Neuron (in vitro differentiated cells): Measurements from ENCODE around the gene SLC29A3.

Experiments used
- H2AFZ ChIP-seq: one replicate; pipeline ENCODE4 v1.6.1; 2013; ENCODE audit warnings: low read depth, mild to moderate bottlenecking, inconsistent platforms, low read length, moderate library complexity
- H3K27me3 ChIP-seq: one replicate; pipeline ENCODE4 v1.6.1; 2013; ENCODE audit warnings: low read length; ENCODE audit not compliant: insufficient read depth
- H3K36me3 ChIP-seq: one replicate; pipeline ENCODE4 v1.6.1; 2013; ENCODE audit warnings: low read length; ENCODE audit not compliant: insufficient read depth
- H3K4me1 ChIP-seq: one replicate; pipeline ENCODE4 v1.6.1; 2013; ENCODE audit warnings: low read length; ENCODE audit not compliant: insufficient read depth
- H3K4me3 ChIP-seq: 2 replicates; pipeline ENCODE4 v1.5.1; 2013; ENCODE audit warnings: mild to moderate bottlenecking, low read length, moderate library complexity
- H3K9me3 ChIP-seq: one replicate; pipeline ENCODE4 v1.6.1; 2013; ENCODE audit warnings: low read length

SLC29A3 gene

GRCh38 chr10:71368643-71369042 lies 49.6 kb downstream of the SLC29A3 start:
- Histone ChIP-seq H3K36me3 (no peaks in the 10 kb centered on the region), H3K4me1 (peaks cover 15% of the 10 kb centered on the region), H3K9me3 (no peaks in the 10 kb centered on the region)

GRCh38 chr10:71369602-71370001 lies 50.5 kb downstream of the SLC29A3 start:
- H3K36me3 ChIP-seq = no peaks in the 10 kb centered on the region
- no peak overlapping the region for H2AFZ ChIP-seq
- no peak overlapping the region for H3K4me3 ChIP-seq
- peaks cover 15% of the 10 kb centered on the region for H3K4me1 ChIP-seq
- peaks cover 4% of the 10 kb centered on the region for H3K27me3 ChIP-seq
- no peaks in the 10 kb centered on the region for H3K9me3 ChIP-seq

More at GRCh38 chr10:71368643-71369042, 49.6 kb downstream of the SLC29A3 start:
- peaks cover 2% of the 10 kb centered on the region for H3K27me3 ChIP-seq
- H3K4me3 ChIP-seq = no peak overlapping the region
- no peak overlapping the region for H2AFZ ChIP-seq

GRCh38 chr10:71370031-71370430 lies 51.0 kb downstream of the SLC29A3 start:
- Histone ChIP-seq H2AFZ (no peak overlapping the region), H3K27me3 (peaks cover 8% of the 10 kb centered on the region), H3K4me3 (no peak overlapping the region), H3K9me3 (no peaks in the 10 kb centered on the region), H3K4me1 (peaks cover 15% of the 10 kb centered on the region), H3K36me3 (no peaks in the 10 kb centered on the region)

GRCh38 chr10:71371750-71372166 lies 52.7 kb downstream of the SLC29A3 start:
- H3K9me3 ChIP-seq = no peaks in the 10 kb centered on the region

GRCh38 chr10:71372882-71373495 lies 53.9 kb downstream of the SLC29A3 start:
- Histone ChIP-seq H2AFZ (no peak overlapping the region), H3K4me1 (peaks cover 19% of the 10 kb centered on the region), H3K27me3 (peaks cover 13% of the 10 kb centered on the region), H3K4me3 (no peak overlapping the region), H3K36me3 (no peaks in the 10 kb centered on the region), H3K9me3 (no peaks in the 10 kb centered on the region)

More at GRCh38 chr10:71371750-71372166, 52.7 kb downstream of the SLC29A3 start:
- H3K27me3 ChIP-seq = peaks cover 10% of the 10 kb centered on the region
- peaks cover 15% of the 10 kb centered on the region for H3K4me1 ChIP-seq
- no peaks in the 10 kb centered on the region for H3K36me3 ChIP-seq
- no peak overlapping the region for H2AFZ ChIP-seq
- no peak overlapping the region for H3K4me3 ChIP-seq

GRCh38 chr10:71374481-71375233 lies 55.6 kb downstream of the SLC29A3 start:
- Histone ChIP-seq H3K4me1 (peaks cover 19% of the 10 kb centered on the region), H3K36me3 (no peaks in the 10 kb centered on the region), H2AFZ (no peak overlapping the region), H3K4me3 (no peak overlapping the region), H3K27me3 (peaks cover 27% of the 10 kb centered on the region), H3K9me3 (no peaks in the 10 kb centered on the region)

- H3K27me3 ChIP-seq = peaks cover 32% of the 10 kb centered on the region
- no peaks in the 10 kb centered on the region for H3K36me3 ChIP-seq
- peaks cover 19% of the 10 kb centered on the region for H3K4me1 ChIP-seq
- H3K9me3 ChIP-seq = no peaks in the 10 kb centered on the region
- H2AFZ ChIP-seq = no peak overlapping the region
- H3K4me3 ChIP-seq = no peak overlapping the region
Observed at GRCh38 chr10:71375952-71376351, 56.9 kb downstream of the SLC29A3 start.

GRCh38 chr10:71378336-71379117 lies 59.5 kb downstream of the SLC29A3 start:
- H3K27me3 ChIP-seq = peaks cover 31% of the 10 kb centered on the region
- no peaks in the 10 kb centered on the region for H3K36me3 ChIP-seq
- no peak overlapping the region for H2AFZ ChIP-seq
- no peak overlapping the region for H3K4me3 ChIP-seq
- H3K9me3 ChIP-seq = no peaks in the 10 kb centered on the region
- H3K4me1 ChIP-seq = peaks cover 4% of the 10 kb centered on the region

GRCh38 chr10:71379118-71379766 lies 60.2 kb downstream of the SLC29A3 start:
- no peaks in the 10 kb centered on the region for H3K36me3 ChIP-seq
- no peak overlapping the region for H3K4me3 ChIP-seq
- no peak overlapping the region for H2AFZ ChIP-seq
- H3K9me3 ChIP-seq = no peaks in the 10 kb centered on the region
- peaks cover 4% of the 10 kb centered on the region for H3K4me1 ChIP-seq
- H3K27me3 ChIP-seq = peaks cover 30% of the 10 kb centered on the region

GRCh38 chr10:71380841-71381240 lies 61.8 kb downstream of the SLC29A3 start:
- H3K4me1 ChIP-seq = peaks cover 4% of the 10 kb centered on the region
- no peak overlapping the region for H3K4me3 ChIP-seq
- no peaks in the 10 kb centered on the region for H3K9me3 ChIP-seq
- peaks cover 31% of the 10 kb centered on the region for H3K27me3 ChIP-seq
- H3K36me3 ChIP-seq = no peaks in the 10 kb centered on the region
- no peak overlapping the region for H2AFZ ChIP-seq

- Histone ChIP-seq H3K4me1 (peaks cover 4% of the 10 kb centered on the region), H3K9me3 (no peaks in the 10 kb centered on the region), H2AFZ (no peak overlapping the region), H3K4me3 (no peak overlapping the region), H3K36me3 (no peaks in the 10 kb centered on the region), H3K27me3 (peaks cover 36% of the 10 kb centered on the region)
Observed at GRCh38 chr10:71381611-71382010, 62.6 kb downstream of the SLC29A3 start.

GRCh38 chr10:71382028-71382427 lies 63.0 kb downstream of the SLC29A3 start:
- peaks cover 37% of the 10 kb centered on the region for H3K27me3 ChIP-seq
- H2AFZ ChIP-seq = no peak overlapping the region
- no peaks in the 10 kb centered on the region for H3K36me3 ChIP-seq
- no peak overlapping the region for H3K4me3 ChIP-seq
- peaks cover 4% of the 10 kb centered on the region for H3K4me1 ChIP-seq
- no peaks in the 10 kb centered on the region for H3K9me3 ChIP-seq
